ENCODE results near the gene ARHGAP45.

DNA sequence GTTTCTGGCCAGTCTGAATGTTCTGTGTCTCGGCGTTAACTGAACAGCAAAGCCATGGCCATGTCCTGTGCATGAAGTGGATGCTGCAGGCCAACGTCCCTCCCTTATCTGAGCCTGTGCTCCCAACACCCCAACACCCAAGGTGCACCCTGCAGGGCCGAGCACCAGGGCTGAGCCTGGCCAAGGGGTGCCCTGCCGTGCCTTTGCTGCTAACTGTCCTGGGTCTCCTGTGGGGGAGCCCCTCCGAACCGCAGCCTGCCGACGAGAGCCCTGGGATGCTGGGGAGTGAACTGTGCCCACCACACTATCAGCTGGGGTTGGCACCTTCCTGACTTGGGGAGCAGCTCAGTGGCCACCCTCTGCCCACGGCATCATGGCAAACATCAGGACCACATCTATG lies 54.4 kb downstream of the ARHGAP45 start:
- TF ChIP-seq EP300 (IDR thresholded peaks at IDR 0.05) (no peak), POLR2A (IDR thresholded peaks at IDR 0.05) (no peak)

Data from tibial nerve (tissue), 3 donors.